GM23248 (cell line): Measurements from ENCODE around the gene PDK1. TPM values are rescaled to one million over a fixed set of nuclear protein-coding genes. Genes with fewer than 3 reads are reported as not detected.

ENCODE experiments used
- DNase-seq: peaks from one replicate; pipeline ENCODE4 v3.0.0-alpha.2; 2015
- H2AFZ ChIP-seq: fragments of 200-600 bp; sonication (generic); 2 replicates; pipeline ENCODE4 v1.6.1; 2016; ENCODE audit warnings: antibody characterized with exemption
- H3F3A ChIP-seq: fragments of 200-600 bp; sonication (generic); 2 replicates; pipeline ENCODE4 v1.6.1; 2016; ENCODE audit warnings: mild to moderate bottlenecking, antibody characterized with exemption, mixed run types; ENCODE audit not compliant: insufficient read depth
- H3K27ac ChIP-seq: fragments of 200-600 bp; sonication (generic); 2 replicates; pipeline ENCODE4 v1.5.1; 2016; ENCODE audit warnings: mild to moderate bottlenecking
- H3K27me3 ChIP-seq: fragments of 200-600 bp; sonication (generic); replicated peaks from 2 replicates; pipeline ENCODE4 v1.6.1; 2016; ENCODE audit warnings: mild to moderate bottlenecking; ENCODE audit not compliant: insufficient read depth
- H3K36me3 ChIP-seq: fragments of 200-600 bp; sonication (generic); 2 replicates; pipeline ENCODE4 v1.6.1; 2016; ENCODE audit warnings: low read depth, mild to moderate bottlenecking
- H3K4me1 ChIP-seq: fragments of 200-600 bp; sonication (generic); 2 replicates; pipeline ENCODE4 v1.6.1; 2016; ENCODE audit warnings: mild to moderate bottlenecking; ENCODE audit not compliant: insufficient read depth
- H3K4me2 ChIP-seq: fragments of 200-600 bp; sonication (generic); one replicate; pipeline ENCODE4 v1.6.1; 2016; ENCODE audit warnings: mild to moderate bottlenecking; ENCODE audit not compliant: unreplicated experiment
- H3K4me3 ChIP-seq: fragments of 200-600 bp; sonication (generic); 2 replicates; pipeline ENCODE4 v1.5.1; 2016; ENCODE audit warnings: mild to moderate bottlenecking
- H3K79me2 ChIP-seq: fragments of 200-600 bp; sonication (generic); 2 replicates; pipeline ENCODE4 v1.6.1; 2016; ENCODE audit warnings: mild to moderate bottlenecking; ENCODE audit not compliant: insufficient read depth
- H3K9ac ChIP-seq: fragments of 200-600 bp; sonication (generic); 2 replicates; pipeline ENCODE4 v1.6.1; 2016; ENCODE audit warnings: mild to moderate bottlenecking
- H3K9me2 ChIP-seq: fragments of 200-600 bp; sonication (generic); 2 replicates; pipeline ENCODE4 v1.6.1; 2016; ENCODE audit warnings: mixed run types, mild to moderate bottlenecking, moderate library complexity; ENCODE audit not compliant: insufficient read depth
- H3K9me3 ChIP-seq: fragments of 200-600 bp; sonication (generic); one replicate; pipeline ENCODE4 v1.6.1; 2017; ENCODE audit warnings: low read depth
- H4K20me1 ChIP-seq: fragments of 200-600 bp; sonication (generic); 2 replicates; pipeline ENCODE4 v1.6.0; 2016; ENCODE audit not compliant: insufficient read depth
- EZH2 ChIP-seq: fragments of 200-600 bp; sonication (generic); IDR thresholded peaks from 2 replicates; pipeline ENCODE4 v1.6.1; 2018; ENCODE audit warnings: antibody characterized with exemption, mild to moderate bottlenecking; ENCODE audit not compliant: insufficient read depth, poor library complexity, severe bottlenecking
- EZH2phosphoT487 ChIP-seq: fragments of 200-600 bp; sonication (generic); IDR thresholded peaks from 2 replicates; pipeline ENCODE4 v1.6.1; 2018; ENCODE audit warnings: antibody characterized with exemption, moderate library complexity, mild to moderate bottlenecking, low read depth; ENCODE audit not compliant: insufficient read depth
- WGBS, 2 experiments: methylation state at CpG; one replicate each; pipeline ENCODE4 v1.1.6; 2015 to 2017; ENCODE audit warnings: low lambda C conversion rate in 2 of 2, low coverage in 1 of 2; ENCODE audit errors: missing lambda C conversion rate in 2 of 2; 5-methylcytosine and 5-hydroxymethylcytosine counted together
- in situ Hi-C: fragments of 300-500 bp; cut with MboI; formaldehyde crosslinking; loops from 2 replicates; pipeline ENCODE4 v1.15.0; 2020
- polyA plus RNA-seq: library from polyadenylated mRNA; unstranded; fragments of >200 nt; fragmentation: Nextera tagmentation; extraction: Ambion mirVana; gene quantifications from 2 replicates; pipeline ENCODE4 v1.2.1, GENCODE V29; 2016
- total RNA-seq: library from RNA; depleted of rRNA; stranded (reverse); fragments of >200 nt; shearing (Covaris generic); gene quantifications from 2 replicates; pipeline ENCODE4 v1.2.3, GENCODE V29; 2014

The PDK1 gene
- total and polyA plus RNA-seq, 2 experiments from 2014 or later: 22.7 to 53.9 TPM

GRCh38 chr2:172613040-172613439 is 57.1 kb downstream of the PDK1 start:
- H2AFZ ChIP-seq: no peak overlapping the region
- no peak overlapping the region for H3K4me3 ChIP-seq
- no peaks in the 10 kb centered on the region for H3K79me2 ChIP-seq
- no peaks in the 10 kb centered on the region for H3K4me1 ChIP-seq
- TF ChIP-seq EZH2phosphoT487 (no peak), EZH2 (no peak)
- WGBS, 2 experiments: 70 to 83% methylated on average over 4 of the region's 4 CpGs
- H4K20me1 ChIP-seq: no peaks in the 10 kb centered on the region
- in situ Hi-C loops: no loop called here
- H3K4me2 ChIP-seq: no peak overlapping the region
- no peak overlapping the region for H3K9ac ChIP-seq
- H3F3A ChIP-seq: peaks cover 11% of the 10 kb centered on the region; the same call in 1 of the 2 replicates
- no peak for DNase-seq
- H3K27ac ChIP-seq: no peak overlapping the region
- H3K9me3 ChIP-seq: no peaks in the 10 kb centered on the region
- H3K36me3 ChIP-seq: peaks cover 12% of the 10 kb centered on the region
- no peaks in the 10 kb centered on the region for H3K9me2 ChIP-seq
- no peaks in the 10 kb centered on the region for H3K27me3 ChIP-seq

GRCh38 chr2:172613615-172614231 is 57.8 kb downstream of the PDK1 start:
- in situ Hi-C loops: no loop called here
- WGBS, 2 experiments: 85 to 88% methylated on average over 9 to 10 of the region's 10 CpGs

GRCh38 chr2:172614932-172615331 is 59.0 kb downstream of the PDK1 start:
- in situ Hi-C loops: no loop called here
- no peak overlapping the region for H3K4me2 ChIP-seq
- DNase-seq: no peak
- H4K20me1 ChIP-seq: no peaks in the 10 kb centered on the region
- no peaks in the 10 kb centered on the region for H3K79me2 ChIP-seq
- no peaks in the 10 kb centered on the region for H3K4me1 ChIP-seq
- 54 to 58% methylated on average over 6 of the region's 6 CpGs for WGBS, 2 experiments
- no peak overlapping the region for H3K9ac ChIP-seq
- H3K27me3 ChIP-seq: no peaks in the 10 kb centered on the region
- H3F3A ChIP-seq: peaks cover 15% of the 10 kb centered on the region; the same call in 1 of the 2 replicates
- no peaks in the 10 kb centered on the region; the same call in 1 of the 2 replicates for H3K36me3 ChIP-seq
- no peak overlapping the region for H3K4me3 ChIP-seq
- TF ChIP-seq EZH2phosphoT487 (no peak), EZH2 (no peak)
- no peak overlapping the region for H3K27ac ChIP-seq
- H3K9me3 ChIP-seq: no peaks in the 10 kb centered on the region
- H3K9me2 ChIP-seq: no peaks in the 10 kb centered on the region
- H2AFZ ChIP-seq: no peak overlapping the region

More at GRCh38 chr2:172613615-172614231, 57.8 kb downstream of the PDK1 start:
- H3K27ac ChIP-seq: no peak overlapping the region
- H3K79me2 ChIP-seq: no peaks in the 10 kb centered on the region
- TF ChIP-seq EZH2: no peak
- TF ChIP-seq EZH2phosphoT487: no peak
- no peak for DNase-seq
- H3K4me1 ChIP-seq: no peaks in the 10 kb centered on the region
- H3K36me3 ChIP-seq: peaks cover 5% of the 10 kb centered on the region
- H4K20me1 ChIP-seq: no peaks in the 10 kb centered on the region
- no peaks in the 10 kb centered on the region for H3K9me2 ChIP-seq
- no peak overlapping the region for H3K9ac ChIP-seq
- no peaks in the 10 kb centered on the region for H3K27me3 ChIP-seq
- H2AFZ ChIP-seq: no peak overlapping the region
- H3K9me3 ChIP-seq: no peaks in the 10 kb centered on the region
- H3K4me2 ChIP-seq: no peak overlapping the region
- peaks cover 15% of the 10 kb centered on the region; the same call in 1 of the 2 replicates for H3F3A ChIP-seq
- H3K4me3 ChIP-seq: no peak overlapping the region

- H3K36me3 ChIP-seq: no peaks in the 10 kb centered on the region; the same call in 1 of the 2 replicates
- TF ChIP-seq EZH2 (no peak), EZH2phosphoT487 (no peak)
- H3K9me2 ChIP-seq: no peaks in the 10 kb centered on the region
- no peak overlapping the region for H3K4me3 ChIP-seq
- no peaks in the 10 kb centered on the region for H3K4me1 ChIP-seq
- H2AFZ ChIP-seq: no peak overlapping the region
- WGBS, 2 experiments: 86 to 91% methylated on average over 5 of the region's 5 CpGs
- no peaks in the 10 kb centered on the region for H3K9me3 ChIP-seq
- no peaks in the 10 kb centered on the region for H3K79me2 ChIP-seq
- peak; percentile 11 for DNase-seq
- no peak overlapping the region for H3K9ac ChIP-seq
- H4K20me1 ChIP-seq: no peaks in the 10 kb centered on the region
- in situ Hi-C loops: no loop called here
- no peak overlapping the region for H3K4me2 ChIP-seq
- peaks cover 15% of the 10 kb centered on the region; the same call in 1 of the 2 replicates for H3F3A ChIP-seq
- no peak overlapping the region for H3K27ac ChIP-seq
- H3K27me3 ChIP-seq: no peaks in the 10 kb centered on the region
Measured at GRCh38 chr2:172615727-172616261, 59.9 kb downstream of the PDK1 start.
